Measurements from ENCODE around the gene NAALADL2. TPM values are rescaled to one million over a fixed set of nuclear protein-coding genes. Genes with fewer than 3 reads are reported as not detected.

The NAALADL2 gene
- total RNA-seq, 2 experiments from 2014 or later: 0.30 to 1.2 TPM

- POLR2A ChIA-PET: no interaction called here
- H3K36me3 Mint-ChIP-seq (ENCODE audit: low read depth): no peaks in the 10 kb centered on the region
- Histone ChIP-seq H3K27me3 (ENCODE audit: control insufficient read depth in 1 of 2, insufficient read depth in 2 of 2, low read length in 2 of 2) (no peaks in the 10 kb centered on the region), H3K36me3 (ENCODE audit: insufficient read depth, low read length) (no peaks in the 10 kb centered on the region), H3K4me1 (ENCODE audit: insufficient read depth, low read length) (no peaks in the 10 kb centered on the region), H3K27ac (ENCODE audit: low read depth in 1 of 2, low read length in 2 of 2) (no peak overlapping the region), H3K4me3 (ENCODE audit: low read length) (no peak overlapping the region), H3K9me3 (ENCODE audit: control insufficient read depth in 1 of 2, insufficient read depth in 1 of 2, low read length in 2 of 2) (peaks cover 0 to 3% of the 10 kb centered on the region in 2 experiments)
- no peak overlapping the region for H3K27ac Mint-ChIP-seq
- DNase-seq (no peak), ATAC-seq (ENCODE audit: poor library complexity) (no peak)
- CTCF ChIA-PET: no interaction called here
- H3K9me3 Mint-ChIP-seq: peaks cover 5% of the 10 kb centered on the region
- intact Hi-C loops (cut with DNase I, micrococcal nuclease): no loop called here
- H3K27me3 Mint-ChIP-seq: no peaks in the 10 kb centered on the region
- no peak overlapping the region for H3K4me3 Mint-ChIP-seq
- TF ChIP-seq CTCF (IDR thresholded peaks at IDR 0.05): no peak
- H3K4me1 Mint-ChIP-seq (ENCODE audit: low read depth): no peaks in the 10 kb centered on the region
Measured at GRCh38 chr3:174858353-174858752, 781 bp upstream of the NAALADL2 start.

DNA sequence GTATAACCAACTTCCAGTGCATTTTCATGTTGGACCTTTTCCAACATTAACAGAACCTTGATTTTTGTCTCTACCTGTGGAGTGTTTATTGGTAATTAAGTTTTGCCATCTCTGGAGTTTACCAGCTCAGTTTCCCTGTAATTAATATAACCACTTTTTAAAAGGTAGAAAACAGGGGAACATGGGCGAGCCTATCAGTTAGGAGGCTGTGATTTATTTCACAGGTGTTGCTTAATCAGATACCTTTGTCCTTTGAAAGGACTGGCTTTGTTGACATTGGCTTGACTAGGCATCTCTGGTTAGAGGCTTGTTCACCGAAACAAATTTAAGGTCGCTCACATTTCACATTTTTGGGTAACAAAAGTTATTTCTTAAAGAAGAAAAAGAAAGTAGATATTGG lies 622 bp downstream of the NAALADL2 start:
- ChIA-PET CTCF (no interaction called here), POLR2A (no interaction called here)
- H3K27me3 ChIP-seq (ENCODE audit: control insufficient read depth in 1 of 2, insufficient read depth in 2 of 2, low read length in 2 of 2): no peaks in the 10 kb centered on the region
- H3K4me1 ChIP-seq (ENCODE audit: insufficient read depth, low read length): no peaks in the 10 kb centered on the region
- H3K4me3 Mint-ChIP-seq: no peak overlapping the region
- DNase-seq (no peak), ATAC-seq (ENCODE audit: poor library complexity) (no peak)
- H3K36me3 ChIP-seq (ENCODE audit: insufficient read depth, low read length): no peaks in the 10 kb centered on the region
- H3K36me3 Mint-ChIP-seq (ENCODE audit: low read depth): no peaks in the 10 kb centered on the region
- peaks cover 2% of the 10 kb centered on the region for H3K9me3 Mint-ChIP-seq
- H3K9me3 ChIP-seq (ENCODE audit: control insufficient read depth in 1 of 2, insufficient read depth in 1 of 2, low read length in 2 of 2): peaks cover 0 to 3% of the 10 kb centered on the region in 2 experiments
- intact Hi-C loops (cut with DNase I, micrococcal nuclease): no loop called here
- TF ChIP-seq CTCF (IDR thresholded peaks at IDR 0.05): no peak
- no peaks in the 10 kb centered on the region for H3K4me1 Mint-ChIP-seq (ENCODE audit: low read depth)
- H3K27me3 Mint-ChIP-seq: no peaks in the 10 kb centered on the region
- H3K27ac ChIP-seq (ENCODE audit: low read depth in 1 of 2, low read length in 2 of 2): no peak overlapping the region
- no peak overlapping the region for H3K27ac Mint-ChIP-seq
- H3K4me3 ChIP-seq (ENCODE audit: low read length): no peak overlapping the region

DNA sequence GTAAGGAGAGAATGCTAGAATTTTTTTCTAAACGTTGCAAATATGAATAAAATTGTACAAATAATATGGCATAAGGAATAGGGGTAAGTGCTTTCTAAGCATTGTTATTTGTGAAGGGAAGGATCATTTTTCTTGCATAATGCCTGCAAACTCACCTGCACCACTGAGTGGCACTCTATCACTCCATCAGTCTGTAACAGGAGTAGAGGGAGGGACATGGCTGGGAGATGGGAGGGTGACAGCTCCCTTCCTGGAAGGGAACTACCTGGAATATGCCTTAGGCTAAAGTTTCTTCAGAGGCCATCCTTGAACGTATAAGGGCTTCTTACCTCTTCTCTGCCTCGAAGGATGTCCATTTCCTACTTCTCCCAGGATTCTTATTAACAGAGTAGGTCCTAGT lies 3.0 kb downstream of the NAALADL2 start:
- no peak for ATAC-seq (ENCODE audit: poor library complexity)
- peaks cover 2% of the 10 kb centered on the region for H3K9me3 Mint-ChIP-seq

More for the DNA sequence above, 3.0 kb downstream of the NAALADL2 start:
- no peak for TF ChIP-seq CTCF (IDR thresholded peaks at IDR 0.05)
- no peaks in the 10 kb centered on the region for H3K27me3 ChIP-seq (ENCODE audit: control insufficient read depth in 1 of 2, insufficient read depth in 2 of 2, low read length in 2 of 2)
- no peaks in the 10 kb centered on the region for H3K36me3 ChIP-seq (ENCODE audit: insufficient read depth, low read length)
- ChIA-PET POLR2A (no interaction called here), CTCF (interaction anchor here (0.9 kb wide), 1 partner anchor 14 kb away, joined by 3 read pairs; no protein-coding TSS in a partner anchor)
- Mint-ChIP-seq H3K4me3 (no peak overlapping the region), H3K4me1 (ENCODE audit: low read depth) (no peaks in the 10 kb centered on the region), H3K27me3 (no peaks in the 10 kb centered on the region), H3K36me3 (ENCODE audit: low read depth) (no peaks in the 10 kb centered on the region), H3K27ac (no peak overlapping the region)
- intact Hi-C loops (cut with DNase I, micrococcal nuclease): no loop called here
- no peaks in the 10 kb centered on the region for H3K4me1 ChIP-seq (ENCODE audit: insufficient read depth, low read length)
- no peaks in the 10 kb centered on the region for H3K9me3 ChIP-seq (ENCODE audit: control insufficient read depth in 1 of 2, insufficient read depth in 1 of 2, low read length in 2 of 2)
- H3K4me3 ChIP-seq (ENCODE audit: low read length): no peak overlapping the region
- DNase-seq: no peak
- no peak overlapping the region for H3K27ac ChIP-seq (ENCODE audit: low read depth in 1 of 2, low read length in 2 of 2)

All from CD4-positive, alpha-beta T cell (primary cell).